MM.1S (cell line): ENCODE measurements around the gene MGST3.

Source experiments
- CTCF ChIP-seq: fragments of 300-600 bp; sonication (generic); IDR thresholded peaks from 2 replicates; pipeline ENCODE4 v1.5.1; 2016; ENCODE audit warnings: antibody characterized with exemption, low read length, mixed read lengths
- EZH2 ChIP-seq: fragments of 300-600 bp; sonication (generic); optimal IDR thresholded peaks from 2 replicates; pipeline ENCODE3; 2017; ENCODE audit warnings: low read depth, mild to moderate bottlenecking, antibody characterized with exemption, low read length, mixed read lengths

- TF ChIP-seq CTCF (no peak), EZH2 (no peak)
Observed at GRCh38 chr1:165650981-165651625, 20.1 kb downstream of the MGST3 start.
